CD4-positive, alpha-beta memory T cell (primary cell): ENCODE results near the gene TMC4. TPM values are rescaled to one million over a fixed set of nuclear protein-coding genes. Genes with fewer than 3 reads are reported as not detected.

ENCODE experiments used
- CTCF ChIA-PET: fragments of 350-600 bp; sonication (Branson Sonifier 250); formaldehyde crosslinking; loops from one replicate; lab custom pipeline; 2021; ENCODE audit warnings: inconsistent platforms; ENCODE audit not compliant: partially characterized antibody; lab: Charles Lee
- POLR2A ChIA-PET: fragments of 350-600 bp; sonication (Branson Sonifier 250); formaldehyde crosslinking; loops from one replicate; lab custom pipeline; 2021; ENCODE audit not compliant: partially characterized antibody; lab: Charles Lee
- DNase-seq, 5 donors: peaks; one replicate each; pipeline versions ENCODE4 v3.0.0 to v3.0.0-alpha.2; 2020 to 2022; ENCODE audit warnings: mixed read lengths in 1 of 5
- H3K27ac ChIP-seq: one replicate; pipeline ENCODE4 v1.7.0; 2013; ENCODE audit warnings: low read depth, low read length
- H3K27me3 ChIP-seq: 2 replicates; pipeline ENCODE4 v1.7.0; 2013; ENCODE audit warnings: mild to moderate bottlenecking, low read length, moderate library complexity; ENCODE audit not compliant: insufficient read depth
- H3K36me3 ChIP-seq: 2 replicates; pipeline ENCODE4 v1.7.0; 2013; ENCODE audit warnings: mild to moderate bottlenecking, low read length, moderate library complexity; ENCODE audit not compliant: insufficient read depth
- H3K4me1 ChIP-seq: 2 replicates; pipeline ENCODE4 v1.7.0; 2013; ENCODE audit warnings: mild to moderate bottlenecking, low read length, moderate library complexity; ENCODE audit not compliant: insufficient read depth
- H3K4me3 ChIP-seq, 2 donors: one replicate each; pipeline ENCODE4 v1.7.0; 2013; ENCODE audit warnings: low read length in 2 of 2, mild to moderate bottlenecking in 1 of 2
- H3K9me3 ChIP-seq, 2 donors: one replicate each; pipeline ENCODE4 v1.7.0; 2013; ENCODE audit warnings: low read length in 2 of 2, control low read depth in 1 of 2; ENCODE audit not compliant: control insufficient read depth in 1 of 2
- H3K27ac Mint-ChIP-seq, 7 donors: one replicate each; pipeline ENCODE4 v1.8.0; 2020 to 2021; ENCODE audit warnings: mixed read lengths in 7 of 7, mild to moderate bottlenecking in 6 of 7, inconsistent platforms in 3 of 7, moderate library complexity in 3 of 7
- H3K27me3 Mint-ChIP-seq, 2 donors: one replicate each; pipeline ENCODE4 v1.8.0; 2020 to 2021; ENCODE audit warnings: mixed read lengths in 2 of 2
- H3K36me3 Mint-ChIP-seq, 2 donors: one replicate each; pipeline ENCODE4 v1.8.0; 2020 to 2021; ENCODE audit warnings: mixed read lengths in 2 of 2, inconsistent platforms in 1 of 2, mild to moderate bottlenecking in 1 of 2
- H3K4me1 Mint-ChIP-seq, 4 donors: one replicate each; pipeline ENCODE4 v1.8.0; 2020 to 2021; ENCODE audit warnings: mixed read lengths in 4 of 4, mild to moderate bottlenecking in 1 of 4
- H3K4me3 Mint-ChIP-seq, 8 donors: one replicate each; pipeline ENCODE4 v1.8.0; 2020 to 2021; ENCODE audit warnings: mixed read lengths in 8 of 8, mild to moderate bottlenecking in 7 of 8, moderate library complexity in 6 of 8, inconsistent platforms in 3 of 8
- H3K9me3 Mint-ChIP-seq, 8 donors: one replicate each; pipeline ENCODE4 v1.8.0; 2020 to 2021; ENCODE audit warnings: mixed read lengths in 8 of 8, mild to moderate bottlenecking in 5 of 8, inconsistent platforms in 3 of 8, moderate library complexity in 1 of 8
- intact Hi-C: fragments of 100-400 bp; cut with micrococcal nuclease; formaldehyde crosslinking; loops from one replicate; pipeline ENCODE4 v1.15.1; 2023
- polyA plus RNA-seq, 2 donors: library from polyadenylated mRNA; unstranded; fragments of 300-500 nt; fragmentation: Illumina TruSeq; gene quantifications; one replicate each; pipeline ENCODE4 v1.2.3, GENCODE V29; 2021
- total RNA-seq, 2 experiments: library from RNA; stranded (reverse); gene quantifications; one replicate each; pipeline ENCODE4 v1.2.3, GENCODE V29; 2021

Gene TMC4
- total and polyA plus RNA-seq, 4 experiments from 2014 or later: 0.61 to 3.3 (median 0.91) TPM

- no peaks in the 10 kb centered on the region for H3K27me3 Mint-ChIP-seq
- no peak overlapping the region for H3K27ac ChIP-seq
- H3K4me3 ChIP-seq: no peak overlapping the region
- H3K27ac Mint-ChIP-seq: peak overlapping the region in 6 of 7 donors; percentile 13 to 95 (median 72)
- H3K4me1 Mint-ChIP-seq: peaks cover 30 to 69% (median 47%) of the 10 kb centered on the region in 4 donors
- intact Hi-C loops: no loop called here
- ChIA-PET POLR2A (interaction anchor here (0.5 to 1.4 kb wide), 3 partner anchors 10 to 25 kb away, joined by 3 to 5 read pairs (median 4); partner anchors contain the start of gene CNOT3), CTCF (interaction anchor here (1.6 to 3.3 kb wide), 2 partner anchors 26 to 103 kb away, joined by 5 to 19 read pairs; partner anchors contain the start of gene CNOT3)
- peaks cover 5% of the 10 kb centered on the region for H3K36me3 ChIP-seq
- H3K4me1 ChIP-seq: peaks cover 54% of the 10 kb centered on the region
- no peak for DNase-seq
- no peaks in the 10 kb centered on the region for H3K27me3 ChIP-seq
- no peaks in the 10 kb centered on the region for H3K9me3 ChIP-seq
- peaks cover 0 to 16% of the 10 kb centered on the region in 2 donors for H3K36me3 Mint-ChIP-seq
- peak overlapping the region; percentile 81 to 96 (median 91) for H3K4me3 Mint-ChIP-seq
- H3K9me3 Mint-ChIP-seq: peaks cover 0 to 2% (median 0%) of the 10 kb centered on the region in 8 donors
Measured at GRCh38 chr19:54162884-54163283, 10.1 kb downstream of the TMC4 start.

DNA sequence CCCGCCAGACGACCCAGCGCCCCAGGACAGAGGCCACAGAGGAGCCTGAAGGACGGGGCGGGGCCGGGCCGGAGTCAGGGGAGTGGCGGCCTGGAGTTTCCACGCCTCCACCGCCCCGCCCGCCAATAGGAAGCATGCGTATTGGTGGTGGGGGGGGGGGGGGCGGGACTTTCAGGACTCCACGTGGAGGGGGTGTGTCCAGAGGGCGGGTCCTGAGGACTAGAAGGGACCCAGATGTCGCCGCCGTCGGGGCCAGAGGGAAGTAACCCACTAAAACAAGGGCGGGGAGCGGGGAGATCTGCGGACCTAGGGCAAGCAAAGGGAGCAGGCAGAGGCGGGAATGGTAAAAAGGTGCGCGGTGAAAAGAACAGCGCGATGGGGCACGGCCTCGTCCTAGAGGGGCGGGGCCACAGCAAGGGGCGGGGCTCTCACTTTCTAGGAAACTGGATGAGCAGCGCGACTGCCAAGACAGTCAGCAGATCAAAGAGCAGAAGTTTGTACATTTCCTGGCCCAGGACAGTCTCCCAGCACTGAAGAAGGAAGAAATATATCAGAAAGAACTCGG is 10.6 kb downstream of the TMC4 start:
- POLR2A ChIA-PET: interaction anchor here (0.5 to 1.3 kb wide), 2 partner anchors 10 to 25 kb away, joined by 3 to 4 read pairs; partner anchors contain the start of gene CNOT3
- H3K27me3 Mint-ChIP-seq: no peaks in the 10 kb centered on the region
- H3K27me3 ChIP-seq: no peaks in the 10 kb centered on the region
- peaks cover 58% of the 10 kb centered on the region for H3K4me1 ChIP-seq
- peaks cover 30 to 72% (median 47%) of the 10 kb centered on the region in 4 donors for H3K4me1 Mint-ChIP-seq
- peaks cover 0 to 16% of the 10 kb centered on the region in 2 donors for H3K36me3 Mint-ChIP-seq
- DNase-seq: peak; percentile 79 to 84 (median 80)
- peaks cover 10% of the 10 kb centered on the region for H3K36me3 ChIP-seq
- H3K27ac Mint-ChIP-seq: peak overlapping the region; percentile 30 to 95 (median 92)
- peaks cover 0 to 2% (median 0%) of the 10 kb centered on the region in 8 donors for H3K9me3 Mint-ChIP-seq
- intact Hi-C loops: no loop called here
- H3K27ac ChIP-seq: no peak overlapping the region
- H3K4me3 ChIP-seq: peak overlapping the region in 1 of 2 donors; percentile 17
- peak overlapping the region; percentile 81 to 96 (median 91) for H3K4me3 Mint-ChIP-seq
- CTCF ChIA-PET: interaction anchor here (3.3 kb wide), 1 partner anchor 104 kb away, joined by 19 read pairs; no protein-coding TSS in a partner anchor
- H3K9me3 ChIP-seq: no peaks in the 10 kb centered on the region

DNA sequence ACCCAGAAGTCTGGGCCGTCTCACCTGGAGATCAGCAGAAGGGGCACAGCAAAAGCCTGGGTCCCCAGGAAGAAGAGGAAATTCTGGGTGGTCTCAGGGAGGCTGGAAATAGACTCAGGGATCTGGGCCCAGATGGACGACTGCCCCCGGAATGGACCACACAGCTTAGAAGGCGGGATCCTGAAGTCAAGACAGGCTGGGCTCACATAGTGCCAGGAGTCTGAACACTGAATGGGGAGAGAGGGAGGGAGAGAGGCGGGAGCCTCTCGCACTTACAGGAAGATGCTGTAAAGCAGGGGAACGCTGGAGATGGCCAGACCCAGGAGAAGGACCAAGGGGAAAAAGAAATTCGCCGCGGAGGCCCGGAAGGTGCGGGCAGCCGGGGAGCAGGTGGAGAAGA is 12.1 kb downstream of the TMC4 start:
- no peaks in the 10 kb centered on the region for H3K9me3 ChIP-seq
- peaks cover 68% of the 10 kb centered on the region for H3K4me1 ChIP-seq
- H3K27ac Mint-ChIP-seq: peak overlapping the region; percentile 93 to 100 (median 100)
- H3K9me3 Mint-ChIP-seq: no peaks in the 10 kb centered on the region
- intact Hi-C loops: no loop called here
- peaks cover 24% of the 10 kb centered on the region for H3K36me3 ChIP-seq
- POLR2A ChIA-PET: interaction anchor here (0.8 to 7.8 kb wide), 6 partner anchors 22 to 48 kb away, joined by 3 to 131 read pairs (median 14); partner anchors contain the start of genes CNOT3, MBOAT7, PRPF31 and RPS9
- H3K27me3 ChIP-seq: no peaks in the 10 kb centered on the region
- H3K4me1 Mint-ChIP-seq: peaks cover 34 to 84% (median 54%) of the 10 kb centered on the region in 4 donors
- no peak for DNase-seq
- CTCF ChIA-PET: interaction anchor here (1.0 to 3.0 kb wide), 2 partner anchors 29 to 105 kb away, joined by 3 to 10 read pairs; partner anchors contain the start of gene MBOAT7
- no peaks in the 10 kb centered on the region for H3K27me3 Mint-ChIP-seq
- H3K36me3 Mint-ChIP-seq: peaks cover 12 to 27% of the 10 kb centered on the region in 2 donors
- H3K4me3 Mint-ChIP-seq: peak overlapping the region in 7 of 8 donors; percentile 99 to 100 (median 100)
- peak overlapping the region in 1 of 2 donors; percentile 56 for H3K4me3 ChIP-seq
- H3K27ac ChIP-seq: peak overlapping the region; percentile 57

GRCh38 chr19:54160182-54160811 is 12.7 kb downstream of the TMC4 start:
- Histone ChIP-seq H3K9me3 (no peaks in the 10 kb centered on the region), H3K4me3 (peak overlapping the region; percentile 56 to 88), H3K27ac (peak overlapping the region; percentile 57), H3K27me3 (no peaks in the 10 kb centered on the region), H3K36me3 (peaks cover 30% of the 10 kb centered on the region), H3K4me1 (peaks cover 74% of the 10 kb centered on the region)
- Mint-ChIP-seq H3K27me3 (no peaks in the 10 kb centered on the region), H3K4me1 (peaks cover 34 to 86% (median 55%) of the 10 kb centered on the region in 4 donors), H3K9me3 (no peaks in the 10 kb centered on the region), H3K36me3 (peaks cover 14 to 30% of the 10 kb centered on the region in 2 donors), H3K4me3 (peak overlapping the region; percentile 99 to 100 (median 100)), H3K27ac (peak overlapping the region; percentile 93 to 100 (median 100))
- POLR2A ChIA-PET: interaction anchor here (0.8 to 7.8 kb wide), 14 partner anchors 11 to 292 kb away, joined by 3 to 131 read pairs (median 7); partner anchors contain the start of genes CNOT3, LENG8, MBOAT7 and MYADM
- CTCF ChIA-PET: interaction anchor here (0.6 to 3.0 kb wide), 6 partner anchors 8 to 361 kb away, joined by 3 to 10 read pairs (median 4); partner anchors contain the start of genes CNOT3 and MBOAT7
- intact Hi-C loops: no loop called here
- no peak for DNase-seq

DNA sequence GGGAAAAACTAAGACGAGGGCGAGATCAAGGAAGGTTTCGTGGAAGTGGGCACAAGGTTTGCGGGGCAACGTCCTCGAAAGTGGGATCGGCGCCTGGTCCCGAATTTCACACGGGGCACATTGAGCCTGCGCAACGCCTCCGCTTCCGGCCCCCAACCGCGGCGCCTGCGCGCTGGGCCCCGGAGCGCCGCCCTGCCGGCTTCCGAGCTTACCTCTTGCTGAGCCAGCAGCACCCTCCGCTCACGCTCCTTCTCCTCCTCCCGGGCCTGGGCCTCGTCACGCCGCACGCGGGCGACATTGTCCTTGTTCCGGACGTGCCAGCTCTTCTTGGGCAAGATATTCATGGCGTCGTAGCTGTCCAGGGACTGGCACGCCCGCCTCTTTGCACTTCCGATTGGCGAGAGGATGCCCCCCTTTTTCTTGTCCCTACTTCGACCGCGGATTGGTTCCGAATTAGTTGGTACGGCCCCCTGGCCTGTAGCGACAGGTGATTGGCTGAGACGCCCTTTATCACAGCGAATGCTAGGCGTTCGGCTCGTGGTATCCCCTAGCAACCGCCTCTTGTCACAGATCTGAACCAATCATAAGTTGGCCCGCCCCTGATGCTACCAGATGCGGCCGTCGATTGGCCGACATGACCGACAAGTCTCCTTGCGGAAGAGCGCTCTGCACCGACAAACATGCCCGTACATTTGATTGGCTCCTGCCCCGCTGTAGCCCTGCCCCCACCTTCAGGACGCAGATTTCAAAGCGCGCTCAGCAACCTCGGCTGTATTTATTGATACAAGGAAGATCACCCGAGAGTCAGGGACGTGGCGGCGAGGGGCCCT is 13.4 kb downstream of the TMC4 start, which contains the start of gene LENG1:
Gene LENG1 (minus strand): TSS at position 370 of the 830 bp plus-strand sequence. CDS start 26 bp downstream, at position 344.
- H3K9me3 ChIP-seq: no peaks in the 10 kb centered on the region
- H3K36me3 Mint-ChIP-seq: peaks cover 20 to 37% of the 10 kb centered on the region in 2 donors
- H3K4me3 ChIP-seq: peak within 1 kb of the TSS; percentile 61 to 99
- ChIA-PET POLR2A (interaction anchor here (0.9 to 7.8 kb wide), 22 partner anchors 9 to 291 kb away, joined by 3 to 131 read pairs (median 5); partner anchors contain the start of genes CNOT3, LENG8, MBOAT7 and MYADM), CTCF (interaction anchor here (0.6 to 3.0 kb wide), 7 partner anchors 9 to 360 kb away, joined by 3 to 10 read pairs (median 4); partner anchors contain the start of genes CNOT3 and MBOAT7)
- H3K4me3 Mint-ChIP-seq: peak within 1 kb of the TSS; percentile 99 to 100 (median 100)
- DNase-seq: peak; percentile 97 to 100 (median 100)
- peaks cover 39 to 85% (median 58%) of the 10 kb centered on the region in 4 donors for H3K4me1 Mint-ChIP-seq
- peaks cover 75% of the 10 kb centered on the region for H3K4me1 ChIP-seq
- H3K9me3 Mint-ChIP-seq: no peaks in the 10 kb centered on the region
- H3K27ac ChIP-seq: peak within 1 kb of the TSS; percentile 78
- H3K36me3 ChIP-seq: peaks cover 37% of the 10 kb centered on the region
- H3K27me3 ChIP-seq: no peaks in the 10 kb centered on the region
- no peaks in the 10 kb centered on the region for H3K27me3 Mint-ChIP-seq
- peak within 1 kb of the TSS; percentile 93 to 100 (median 100) for H3K27ac Mint-ChIP-seq
- intact Hi-C loops: loop anchor here (1.0 kb wide), 7 partner anchors 9 to 292 kb away; partner anchors contain the start of genes CNOT3, MYADM, NDUFA3 and PRPF31
